ENCODE data around the gene FAM24B.

Gene FAM24B

GRCh38 chr10:122822973-122823690 is 56.2 kb downstream of the FAM24B start:
- H3K27ac Mint-ChIP-seq = no peak overlapping the region
- CTCF ChIA-PET = no interaction called here
- no peaks in the 10 kb centered on the region for H3K4me1 Mint-ChIP-seq
- H3K36me3 Mint-ChIP-seq = no peaks in the 10 kb centered on the region
- no peak for DNase-seq
- H3K27me3 Mint-ChIP-seq = peaks cover 61% of the 10 kb centered on the region
- H3K9me3 Mint-ChIP-seq = no peaks in the 10 kb centered on the region
- no peak overlapping the region for H3K4me3 Mint-ChIP-seq

DNA sequence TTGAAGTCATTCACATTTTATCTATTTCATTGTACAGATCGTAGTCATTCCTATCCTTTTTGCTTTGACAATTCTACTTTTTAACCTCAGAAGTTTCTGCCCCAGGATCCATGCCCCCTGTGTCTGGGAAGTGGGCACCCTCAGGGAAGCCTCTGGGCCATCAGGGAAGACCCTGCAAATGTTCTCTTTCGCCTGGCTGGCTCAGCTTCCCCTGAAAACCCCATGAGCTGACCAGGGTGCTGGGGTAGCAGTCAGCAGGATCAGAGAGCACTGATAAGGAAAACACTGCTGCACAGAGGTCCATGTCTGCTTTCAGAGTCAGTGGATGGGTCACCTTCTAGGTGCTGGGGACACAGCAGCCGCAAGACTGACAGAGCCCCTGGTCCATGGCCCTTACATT is 57.6 kb downstream of the FAM24B start:
- CTCF ChIA-PET = no interaction called here
- peaks cover 59% of the 10 kb centered on the region for H3K27me3 Mint-ChIP-seq
- H3K4me3 Mint-ChIP-seq = no peak overlapping the region
- no peak for DNase-seq
- no peak overlapping the region for H3K27ac Mint-ChIP-seq
- H3K9me3 Mint-ChIP-seq = no peaks in the 10 kb centered on the region
- H3K36me3 Mint-ChIP-seq = no peaks in the 10 kb centered on the region
- H3K4me1 Mint-ChIP-seq = no peaks in the 10 kb centered on the region

- H3K9me3 Mint-ChIP-seq = no peaks in the 10 kb centered on the region
- no peak overlapping the region for H3K4me3 Mint-ChIP-seq
- CTCF ChIA-PET = no interaction called here
- H3K4me1 Mint-ChIP-seq = no peaks in the 10 kb centered on the region
- peaks cover 40% of the 10 kb centered on the region for H3K27me3 Mint-ChIP-seq
- H3K27ac Mint-ChIP-seq = no peak overlapping the region
- no peak for DNase-seq
- no peaks in the 10 kb centered on the region for H3K36me3 Mint-ChIP-seq
Observed at GRCh38 chr10:122815458-122815857, 63.9 kb downstream of the FAM24B start.

- DNase-seq = no peak
- H3K36me3 Mint-ChIP-seq = no peaks in the 10 kb centered on the region
- CTCF ChIA-PET = no interaction called here
- H3K27me3 Mint-ChIP-seq = peaks cover 33% of the 10 kb centered on the region
- H3K4me1 Mint-ChIP-seq = no peaks in the 10 kb centered on the region
- H3K27ac Mint-ChIP-seq = no peak overlapping the region
- H3K4me3 Mint-ChIP-seq = no peak overlapping the region
- H3K9me3 Mint-ChIP-seq = no peaks in the 10 kb centered on the region
Observed at GRCh38 chr10:122814493-122814892, 64.9 kb downstream of the FAM24B start.

GRCh38 chr10:122812751-122813150 is 66.6 kb downstream of the FAM24B start:
- Mint-ChIP-seq H3K4me1 (no peaks in the 10 kb centered on the region), H3K27me3 (peaks cover 16% of the 10 kb centered on the region), H3K36me3 (no peaks in the 10 kb centered on the region), H3K27ac (no peak overlapping the region), H3K4me3 (no peak overlapping the region), H3K9me3 (no peaks in the 10 kb centered on the region)
- no peak for DNase-seq
- CTCF ChIA-PET = no interaction called here

GRCh38 chr10:122802282-122802681 is 77.1 kb downstream of the FAM24B start:
- no peak for DNase-seq
- H3K36me3 Mint-ChIP-seq = no peaks in the 10 kb centered on the region
- no peak overlapping the region for H3K27ac Mint-ChIP-seq
- no peak overlapping the region for H3K4me3 Mint-ChIP-seq
- H3K27me3 Mint-ChIP-seq = no peaks in the 10 kb centered on the region
- no peaks in the 10 kb centered on the region for H3K4me1 Mint-ChIP-seq
- CTCF ChIA-PET = no interaction called here
- H3K9me3 Mint-ChIP-seq = no peaks in the 10 kb centered on the region
